ENCODE results near the gene PRSS48. TPM values are rescaled to one million over a fixed set of nuclear protein-coding genes. Genes with fewer than 3 reads are reported as not detected.
"Not testable (repeated sequence)": the region's sequence is repeated elsewhere in the genome, so short reads cannot be mapped to it uniquely, and the experiment has no call there.

The PRSS48 gene
- total RNA-seq, 1 experiment from 2014 or later: not detected

DNA sequence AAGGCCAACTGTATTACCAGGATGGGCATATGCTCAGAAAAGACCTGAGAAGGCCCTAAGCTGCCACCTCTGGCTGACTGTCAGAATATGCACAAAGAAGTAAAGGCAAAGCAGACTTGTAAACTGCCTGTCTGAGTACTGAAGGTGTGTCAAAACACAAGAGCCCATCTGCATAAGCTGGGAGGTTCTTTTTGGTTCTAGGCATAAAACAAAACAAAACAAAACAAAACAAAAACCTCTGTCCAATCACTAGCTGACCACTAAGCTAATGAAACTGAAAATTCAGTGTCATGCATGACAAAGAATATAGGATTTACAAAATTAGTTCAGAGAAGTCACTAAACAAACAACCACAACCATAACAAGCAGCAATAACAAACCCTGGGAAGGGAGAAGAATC is 27.8 kb downstream of the PRSS48 start:
- DNase-seq (ENCODE audit: low read depth, low spot score): peak; percentile 28
- in situ Hi-C loops (cut with HindIII; ENCODE audit: low pct_unique_long_range_greater_than_20kb, low sequenced_read_pairs): no loop called here

DNA sequence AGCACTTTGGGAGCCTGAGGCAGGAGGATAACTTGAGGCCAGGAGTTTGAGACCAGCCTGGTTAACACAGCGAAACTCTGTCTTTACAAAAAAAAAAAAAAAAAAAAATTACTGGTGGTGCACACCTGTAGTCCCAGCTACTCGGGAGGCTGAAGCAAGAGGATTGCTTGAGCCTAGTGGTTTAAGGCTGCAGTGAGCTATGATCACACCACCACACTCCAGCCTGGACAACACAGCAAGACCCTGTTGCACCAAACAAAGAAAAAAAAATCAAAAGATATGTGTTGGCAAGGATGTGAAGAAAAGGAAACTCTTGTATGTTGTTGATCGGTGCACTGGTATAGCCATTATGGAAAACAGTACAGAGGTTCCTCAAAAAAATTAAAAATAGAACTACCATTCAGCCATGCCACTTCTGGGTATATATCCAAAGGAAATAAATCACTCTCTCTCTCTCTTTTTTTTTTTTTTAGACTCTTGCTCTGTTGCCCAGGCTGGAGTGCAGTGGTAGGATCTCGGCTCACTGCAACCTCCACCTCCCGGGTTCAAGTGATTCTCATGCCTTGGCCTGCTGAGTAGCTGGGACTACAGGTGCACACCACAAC is 33.3 kb downstream of the PRSS48 start:
- in situ Hi-C loops (cut with HindIII; ENCODE audit: low pct_unique_long_range_greater_than_20kb, low sequenced_read_pairs): no loop called here
- DNase-seq (ENCODE audit: low read depth, low spot score): no peak

DNA sequence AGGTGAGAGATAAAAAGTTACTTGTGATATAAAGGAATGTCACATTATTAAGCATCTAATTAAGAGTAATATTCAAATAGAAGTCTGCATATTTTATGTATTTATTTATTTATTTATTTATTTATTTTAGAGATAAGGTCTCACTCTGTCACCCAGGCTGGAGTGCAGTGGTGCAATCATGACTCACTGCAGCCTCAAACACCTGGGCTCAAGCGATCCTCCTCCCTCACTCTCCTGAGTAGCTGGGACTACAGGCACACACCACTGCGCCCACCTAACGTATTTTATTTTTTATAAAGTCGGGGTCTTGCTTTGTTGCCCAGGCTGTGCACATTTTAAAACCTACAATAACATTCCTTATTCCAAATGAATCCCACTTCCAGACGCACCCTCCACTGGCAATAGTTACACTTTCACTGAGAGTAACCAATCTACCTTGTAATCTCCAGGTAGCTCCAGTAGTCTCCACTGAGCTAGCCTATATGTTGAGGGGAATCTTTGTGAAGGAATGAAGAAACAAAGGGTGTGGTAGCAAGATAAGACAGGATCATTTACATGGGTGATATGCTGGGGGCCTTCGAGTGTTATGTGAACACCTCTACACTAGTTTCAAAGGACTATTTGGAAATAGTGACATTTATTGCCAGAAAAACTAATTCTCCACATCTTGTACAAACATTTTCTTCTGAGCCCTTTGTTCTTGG is 36.5 kb downstream of the PRSS48 start:
- no peak for DNase-seq (ENCODE audit: low read depth, low spot score)
- in situ Hi-C loops (cut with HindIII; ENCODE audit: low pct_unique_long_range_greater_than_20kb, low sequenced_read_pairs): no loop called here

DNA sequence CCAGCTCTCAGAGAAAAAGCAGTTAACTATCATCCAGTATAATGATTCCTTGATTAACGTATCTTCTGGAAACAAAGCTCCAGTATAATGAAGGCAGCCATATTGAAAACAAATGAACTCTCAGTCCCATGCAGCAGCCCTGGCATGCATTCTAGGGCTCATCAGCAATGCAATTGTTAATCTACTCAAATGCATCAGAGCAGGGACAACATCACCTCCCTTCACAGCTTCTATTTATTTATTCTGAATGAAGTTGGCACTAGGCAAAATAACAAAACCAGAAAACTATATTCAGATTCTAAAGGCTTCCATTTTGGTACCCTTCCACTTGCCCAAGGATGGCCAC is 37.0 kb downstream of the PRSS48 start:
- in situ Hi-C loops (cut with HindIII; ENCODE audit: low pct_unique_long_range_greater_than_20kb, low sequenced_read_pairs): no loop called here
- DNase-seq (ENCODE audit: low read depth, low spot score): no peak

DNA sequence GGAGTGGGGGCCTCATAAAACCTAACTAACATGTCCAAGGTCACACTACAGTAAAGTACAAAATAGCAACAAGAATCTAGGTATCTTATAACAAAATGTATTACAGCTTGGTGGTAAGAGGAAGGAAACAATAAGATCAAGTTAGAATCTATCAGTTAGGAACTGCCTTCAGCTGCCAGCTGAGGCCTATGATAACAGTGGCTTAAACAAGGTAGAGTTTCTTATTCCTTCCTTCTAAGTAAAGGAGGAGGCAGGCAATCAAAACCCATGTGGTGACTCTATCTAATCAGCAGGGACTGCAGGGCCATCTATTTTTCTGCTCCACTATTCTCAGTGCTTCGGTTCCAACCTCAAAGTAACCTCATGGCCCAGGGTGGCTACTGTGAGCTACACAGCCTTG is 37.5 kb downstream of the PRSS48 start:
- in situ Hi-C loops (cut with HindIII; ENCODE audit: low pct_unique_long_range_greater_than_20kb, low sequenced_read_pairs): no loop called here
- DNase-seq (ENCODE audit: low read depth, low spot score): no peak

DNA sequence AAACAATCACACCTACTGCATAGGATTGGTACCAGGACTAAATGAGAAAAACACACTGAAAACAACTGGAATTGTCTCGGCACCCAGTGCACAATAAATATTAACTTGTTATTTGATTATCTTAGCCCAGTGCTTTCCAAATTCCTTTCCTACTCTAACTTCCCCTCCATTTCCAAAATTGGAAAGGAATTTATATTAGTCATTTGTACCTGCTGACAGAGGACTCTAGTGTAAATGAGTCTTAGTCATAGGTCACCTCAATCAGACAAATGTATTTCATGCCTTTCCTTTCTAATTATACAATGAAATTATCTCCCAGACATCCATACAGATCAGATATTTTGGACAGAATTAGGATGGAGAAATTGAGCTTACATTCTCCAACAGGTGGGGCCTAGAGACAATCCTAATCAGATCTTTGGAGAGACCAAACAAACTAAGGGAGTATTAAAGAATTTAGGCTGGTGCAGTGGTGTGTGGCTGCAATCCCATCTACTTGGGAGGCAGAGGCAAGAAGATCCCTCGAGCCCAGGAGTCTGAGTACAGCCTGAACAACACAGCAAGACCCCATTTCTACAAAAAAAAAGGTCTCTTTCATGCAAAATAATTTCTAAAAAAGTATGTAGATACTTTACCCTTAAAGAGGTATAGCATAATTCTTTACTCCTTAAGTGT is 38.4 kb downstream of the PRSS48 start:
- in situ Hi-C loops (cut with HindIII; ENCODE audit: low pct_unique_long_range_greater_than_20kb, low sequenced_read_pairs): no loop called here
- DNase-seq (ENCODE audit: low read depth, low spot score): no peak

DNA sequence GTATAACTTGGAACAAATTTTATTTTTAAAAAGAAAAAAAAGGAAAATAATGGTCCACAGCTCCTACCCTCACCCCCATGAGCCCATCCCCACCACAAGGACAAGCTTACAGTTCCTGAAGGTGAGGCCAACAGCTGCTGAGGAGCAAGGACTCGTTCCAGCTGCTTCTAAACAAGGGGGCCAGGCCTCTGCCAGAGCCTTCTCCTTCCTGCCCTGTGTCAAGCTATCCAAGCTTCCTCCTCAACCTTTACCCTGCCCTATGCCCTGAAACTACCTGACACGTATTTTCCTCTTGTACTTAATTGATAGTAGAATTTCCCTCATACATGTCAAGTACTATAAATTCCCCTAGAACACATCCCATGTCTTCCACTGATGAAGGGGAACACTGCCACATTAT is 39.7 kb downstream of the PRSS48 start:
- in situ Hi-C loops (cut with HindIII; ENCODE audit: low pct_unique_long_range_greater_than_20kb, low sequenced_read_pairs): no loop called here

DNA sequence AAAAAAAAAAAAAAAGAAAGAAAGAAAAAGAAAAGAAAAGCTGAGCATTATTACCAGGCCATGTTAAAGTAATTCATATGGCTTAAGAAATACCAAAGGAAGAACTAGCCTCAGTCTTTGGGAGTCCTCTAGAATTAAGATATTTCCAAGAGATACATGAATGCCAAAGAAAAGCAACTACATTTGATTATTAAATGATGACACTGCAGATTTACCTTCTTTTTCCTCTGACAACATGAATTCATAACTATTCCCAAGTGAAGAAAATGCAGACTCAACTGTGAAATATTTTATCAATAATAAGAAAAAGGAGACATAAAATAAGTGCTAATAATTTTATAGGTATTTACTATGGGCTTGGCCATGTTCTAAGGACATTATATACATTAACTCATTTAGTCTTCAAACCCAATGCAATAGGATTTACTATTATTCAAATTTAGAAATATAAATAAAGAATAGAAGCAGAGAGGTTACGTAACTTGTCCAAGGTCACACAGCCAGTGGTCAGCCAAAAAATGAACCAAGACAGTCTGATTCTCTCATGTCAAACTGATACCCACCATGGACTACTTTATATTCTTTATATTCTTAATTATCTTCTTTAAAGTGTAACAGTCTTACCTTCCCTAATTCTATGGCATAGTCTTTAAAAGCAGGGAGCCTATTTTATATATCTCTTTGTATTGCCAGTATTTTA is 41.5 kb downstream of the PRSS48 start:
- DNase-seq (ENCODE audit: low read depth, low spot score): no peak
- in situ Hi-C loops (cut with HindIII; ENCODE audit: low pct_unique_long_range_greater_than_20kb, low sequenced_read_pairs): no loop called here

More for the DNA sequence above, 39.7 kb downstream of the PRSS48 start:
- no peak for DNase-seq (ENCODE audit: low read depth, low spot score)

DNA sequence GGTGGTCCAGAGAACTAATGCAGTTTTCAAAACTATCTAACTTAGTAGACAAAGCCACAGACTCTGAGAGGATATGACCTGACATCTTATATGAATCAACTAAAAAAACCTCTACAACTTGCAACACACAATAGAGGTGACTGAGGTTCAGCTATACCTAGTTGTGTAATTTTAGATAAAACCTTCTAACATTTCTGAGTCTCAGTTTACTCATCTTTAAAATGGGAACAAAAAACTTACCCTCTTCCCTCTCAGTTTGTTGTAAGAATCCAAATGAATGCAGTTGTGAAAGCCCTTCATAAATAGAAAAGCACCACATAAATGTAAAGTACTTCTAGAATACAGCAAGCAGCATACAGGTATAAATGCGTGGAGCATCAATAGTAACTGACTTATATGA is 42.5 kb downstream of the PRSS48 start:
- in situ Hi-C loops (cut with HindIII; ENCODE audit: low pct_unique_long_range_greater_than_20kb, low sequenced_read_pairs): no loop called here
- no peak for DNase-seq (ENCODE audit: low read depth, low spot score)

DNA sequence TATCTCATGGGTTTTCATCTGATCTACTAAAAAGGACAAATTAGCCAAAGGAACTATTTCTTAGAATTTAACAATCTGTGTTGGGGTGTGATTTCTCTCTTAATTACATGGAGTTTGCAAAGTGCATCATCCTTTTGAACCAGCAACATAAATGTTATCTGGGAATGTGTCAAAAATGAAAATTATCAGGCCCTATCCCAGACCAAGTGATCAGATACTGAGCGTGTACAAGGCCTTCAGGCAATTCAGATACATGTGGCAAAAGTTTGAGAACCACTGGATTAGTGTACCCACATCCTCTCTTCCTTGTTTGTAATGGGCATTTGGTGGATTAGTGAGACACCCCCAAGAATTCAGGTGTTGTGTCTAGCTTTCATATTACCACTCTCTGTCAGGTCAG is 44.6 kb downstream of the PRSS48 start:
- DNase-seq (ENCODE audit: low read depth, low spot score): no peak
- in situ Hi-C loops (cut with HindIII; ENCODE audit: low pct_unique_long_range_greater_than_20kb, low sequenced_read_pairs): no loop called here

DNA sequence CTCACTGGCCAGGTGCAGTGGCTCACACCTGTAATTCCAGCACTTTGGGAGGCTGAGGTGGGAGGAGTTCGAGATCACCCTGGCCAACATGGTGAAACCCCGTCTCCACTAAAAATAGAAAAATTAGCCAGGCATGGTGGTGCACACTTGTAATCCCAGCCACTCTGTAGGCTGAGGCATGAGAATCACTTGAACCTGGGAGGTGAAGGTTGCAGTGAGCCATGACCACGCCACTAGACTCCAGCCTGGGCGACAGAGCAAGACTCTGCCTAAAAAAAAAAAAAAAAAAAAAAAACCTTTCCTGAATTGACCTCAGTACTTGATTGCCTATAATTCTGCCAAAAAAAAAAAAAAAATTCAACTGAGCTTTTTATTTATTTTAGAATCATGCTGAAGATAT is 45.2 kb downstream of the PRSS48 start:
- DNase-seq (ENCODE audit: low read depth, low spot score); in situ Hi-C loops (cut with HindIII; ENCODE audit: low pct_unique_long_range_greater_than_20kb, low sequenced_read_pairs): not testable (repeated sequence)

DNA sequence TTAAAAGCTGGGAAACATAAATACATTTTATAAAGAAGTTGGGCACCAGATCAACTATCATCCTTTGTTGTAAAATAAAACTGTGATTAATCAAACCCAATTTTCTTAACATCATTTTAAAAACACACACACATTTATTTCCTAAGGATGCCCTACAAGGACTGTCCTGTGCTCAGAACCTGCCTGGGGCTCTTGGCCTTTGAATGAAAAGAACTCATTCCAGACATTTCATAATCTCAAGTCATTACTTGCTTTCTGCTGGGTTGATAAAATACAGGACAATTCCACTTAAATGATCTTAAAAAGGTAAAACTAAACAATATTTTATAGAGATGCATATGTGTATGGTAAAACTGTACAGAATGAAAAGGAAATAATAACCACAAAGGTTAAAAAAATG is 45.6 kb downstream of the PRSS48 start:
- peak; percentile 62 for DNase-seq (ENCODE audit: low read depth, low spot score)
- in situ Hi-C loops (cut with HindIII; ENCODE audit: low pct_unique_long_range_greater_than_20kb, low sequenced_read_pairs): no loop called here

DNA sequence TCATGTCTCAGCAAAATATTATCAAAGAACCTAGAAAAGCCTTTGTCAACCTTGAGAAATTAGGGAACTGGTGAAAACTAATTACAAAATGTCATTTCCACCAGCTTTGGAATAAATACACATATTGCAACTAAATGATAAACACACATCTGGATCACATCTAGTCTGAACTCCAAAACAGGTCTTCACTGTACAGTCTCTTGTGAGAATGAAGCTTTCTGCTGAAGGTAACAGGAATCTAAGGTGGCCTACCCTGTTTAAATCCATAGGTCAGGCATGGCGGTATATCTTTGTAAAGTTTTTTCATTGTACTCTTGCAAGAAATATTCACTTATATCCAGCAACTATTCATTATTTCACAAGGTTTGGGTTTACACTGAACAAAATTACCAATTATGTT is 46.7 kb downstream of the PRSS48 start:
- DNase-seq (ENCODE audit: low read depth, low spot score): no peak
- in situ Hi-C loops (cut with HindIII; ENCODE audit: low pct_unique_long_range_greater_than_20kb, low sequenced_read_pairs): no loop called here

DNA sequence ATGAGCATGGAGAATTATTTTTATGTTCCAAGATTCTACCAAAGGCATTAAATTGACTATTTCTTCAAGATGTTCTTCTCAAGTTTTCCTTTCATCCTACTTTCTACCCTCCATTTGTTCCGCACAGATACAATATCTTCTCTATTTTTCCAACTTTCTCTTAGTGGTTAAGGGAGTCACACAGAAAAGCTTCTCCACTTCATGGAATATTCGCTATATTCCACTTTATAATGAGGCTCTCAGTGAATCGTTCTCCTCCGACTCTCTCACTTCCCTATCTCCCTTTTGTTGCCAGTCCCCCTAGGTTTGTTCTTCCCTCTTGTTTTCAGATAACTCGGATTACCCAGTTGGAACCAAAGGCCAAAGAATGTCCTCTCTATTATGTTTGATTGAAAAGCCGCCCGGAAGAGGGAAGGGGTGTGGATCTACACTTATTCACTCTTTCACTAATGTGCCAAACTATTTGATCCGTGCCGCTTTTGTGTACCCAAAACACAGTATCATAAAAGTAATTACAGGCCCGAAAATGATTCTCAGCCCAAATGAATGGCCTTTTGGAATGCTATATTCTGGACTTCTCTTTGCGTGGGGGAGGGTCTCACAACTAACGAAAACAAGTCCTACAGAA is 47.3 kb downstream of the PRSS48 start:
- in situ Hi-C loops (cut with HindIII; ENCODE audit: low pct_unique_long_range_greater_than_20kb, low sequenced_read_pairs): no loop called here
- DNase-seq (ENCODE audit: low read depth, low spot score): peak; percentile 18

DNA sequence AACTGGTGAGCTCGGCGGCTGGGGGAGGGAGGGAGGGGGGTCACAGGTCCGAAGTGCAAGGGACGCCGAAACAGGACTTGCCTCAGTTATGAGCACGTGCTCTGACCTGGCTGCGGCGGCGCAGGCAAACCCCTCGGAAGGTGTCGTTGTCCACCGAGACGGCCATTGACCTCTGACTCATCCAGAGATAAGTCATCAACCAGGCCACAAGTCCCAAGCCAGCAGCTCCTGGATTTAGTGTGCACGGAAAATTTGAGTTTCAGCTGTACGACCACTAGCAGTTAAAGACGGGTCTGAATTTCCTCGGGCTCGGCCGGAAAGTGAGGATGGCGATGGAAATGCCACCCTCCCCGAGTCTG is 47.8 kb downstream of the PRSS48 start:
- in situ Hi-C loops (cut with HindIII; ENCODE audit: low pct_unique_long_range_greater_than_20kb, low sequenced_read_pairs): no loop called here
- DNase-seq (ENCODE audit: low read depth, low spot score): peak; percentile 36

DNA sequence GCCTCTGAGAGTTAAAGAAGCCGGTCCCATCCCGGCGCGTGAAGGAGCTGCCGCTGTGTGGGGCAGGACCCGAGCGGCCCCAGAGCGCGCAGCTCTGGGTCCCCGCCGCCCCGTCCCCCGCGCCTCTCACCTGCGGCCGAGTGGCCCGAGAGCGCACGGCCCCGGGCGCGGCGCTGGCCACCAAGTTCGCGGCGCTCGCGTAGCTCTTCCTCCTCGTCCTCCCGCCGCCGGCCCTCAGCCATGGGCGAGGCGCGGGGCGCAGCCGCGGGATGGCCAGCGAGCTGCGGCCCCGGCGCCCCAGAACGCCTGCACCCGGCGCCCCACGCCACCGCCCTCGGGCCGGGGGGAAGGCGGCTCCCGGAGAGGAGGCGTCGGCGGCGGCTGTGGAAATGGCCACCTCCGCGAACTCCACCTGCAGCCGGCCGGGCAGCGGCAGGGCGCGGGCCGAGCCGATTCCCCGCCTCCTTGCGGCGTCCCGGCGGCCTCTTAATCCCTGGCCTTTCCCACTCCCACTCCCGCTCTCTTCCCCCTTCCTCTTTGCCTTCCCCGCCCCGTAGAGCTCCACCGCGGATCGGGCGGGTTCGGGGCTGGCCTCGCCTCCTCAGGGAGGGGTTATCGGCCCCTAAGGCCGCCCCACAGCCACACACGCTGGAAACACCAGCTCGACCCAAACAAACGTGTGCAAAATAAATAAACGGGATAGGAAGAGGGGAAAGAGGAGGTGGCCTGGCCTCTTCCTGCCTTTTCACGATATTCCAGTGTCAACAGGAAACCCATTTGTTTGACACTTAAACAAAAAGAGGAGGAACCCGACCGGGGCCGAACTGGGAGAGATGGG is 48.4 kb downstream of the PRSS48 start, which contains the start of gene SH3D19:
Gene SH3D19 (minus strand): TSS at position 495 of the 838 bp plus-strand sequence. CDS start 253 bp downstream, at position 242.
- peak; percentile 78 for DNase-seq (ENCODE audit: low read depth, low spot score)
- in situ Hi-C loops (cut with HindIII; ENCODE audit: low pct_unique_long_range_greater_than_20kb, low sequenced_read_pairs): no loop called here

DNA sequence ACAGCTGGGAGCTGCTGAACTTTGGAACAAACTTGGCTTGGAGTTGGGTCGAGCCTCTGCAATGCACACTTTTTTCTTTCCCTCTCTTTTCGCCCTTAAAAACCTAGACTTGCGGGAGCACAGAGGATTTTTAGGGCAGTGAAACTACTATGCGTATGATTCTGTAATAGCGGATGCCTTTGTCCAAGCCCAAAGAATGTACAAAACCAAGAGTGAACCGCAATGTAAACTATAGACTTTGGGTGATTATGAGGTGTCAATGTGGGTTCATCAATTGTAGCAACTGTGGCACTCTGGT is 48.9 kb downstream of the PRSS48 start:
- DNase-seq (ENCODE audit: low read depth, low spot score): no peak
- in situ Hi-C loops (cut with HindIII; ENCODE audit: low pct_unique_long_range_greater_than_20kb, low sequenced_read_pairs): no loop called here
